Measurements from ENCODE around the gene KSR2. TPM values are rescaled to one million over a fixed set of nuclear protein-coding genes. Genes with fewer than 3 reads are reported as not detected.

Gene KSR2
- total and polyA plus RNA-seq, 4 donors = 0.09 to 1.8 (median 0.37) TPM

DNA sequence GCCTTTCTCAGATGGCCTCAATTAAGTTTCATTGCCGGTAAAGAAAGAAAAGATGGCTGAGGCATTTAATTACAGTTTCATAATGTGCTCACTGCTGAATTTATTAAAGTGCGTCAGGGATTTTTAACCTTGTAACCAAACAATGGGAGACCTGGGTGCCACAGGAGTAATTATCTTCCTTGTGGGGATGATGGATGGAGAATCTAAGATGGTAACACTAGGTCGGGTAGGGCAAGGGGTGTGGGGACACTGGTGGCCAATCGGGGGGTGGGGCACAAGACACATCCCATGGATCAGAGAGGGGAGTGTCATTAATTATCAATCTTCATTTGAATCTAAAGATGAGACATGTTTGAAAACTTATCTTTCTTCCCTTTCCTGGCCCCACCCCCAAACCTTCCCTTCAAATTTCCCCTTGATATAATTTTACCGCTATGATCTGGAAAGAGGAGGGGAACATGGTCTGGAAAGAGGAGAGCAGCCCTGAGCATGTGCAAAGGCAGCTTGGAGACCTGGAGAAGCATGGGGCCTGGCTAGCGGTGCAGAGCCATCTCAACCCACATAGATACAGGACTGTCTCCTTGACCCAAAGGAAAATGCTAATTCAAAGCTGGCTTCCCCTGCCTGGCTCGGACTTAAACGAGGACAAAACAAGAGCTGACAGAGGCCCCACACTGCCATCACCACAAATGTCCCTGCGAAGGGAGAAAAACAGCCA, 376.0 kb downstream of the KSR2 start:
- H3K36me3 ChIP-seq (ENCODE audit: control insufficient read depth in 4 of 4, insufficient read depth in 4 of 4, low read length in 4 of 4) = no peaks in the 10 kb centered on the region
- TF ChIP-seq, protein P1, sequence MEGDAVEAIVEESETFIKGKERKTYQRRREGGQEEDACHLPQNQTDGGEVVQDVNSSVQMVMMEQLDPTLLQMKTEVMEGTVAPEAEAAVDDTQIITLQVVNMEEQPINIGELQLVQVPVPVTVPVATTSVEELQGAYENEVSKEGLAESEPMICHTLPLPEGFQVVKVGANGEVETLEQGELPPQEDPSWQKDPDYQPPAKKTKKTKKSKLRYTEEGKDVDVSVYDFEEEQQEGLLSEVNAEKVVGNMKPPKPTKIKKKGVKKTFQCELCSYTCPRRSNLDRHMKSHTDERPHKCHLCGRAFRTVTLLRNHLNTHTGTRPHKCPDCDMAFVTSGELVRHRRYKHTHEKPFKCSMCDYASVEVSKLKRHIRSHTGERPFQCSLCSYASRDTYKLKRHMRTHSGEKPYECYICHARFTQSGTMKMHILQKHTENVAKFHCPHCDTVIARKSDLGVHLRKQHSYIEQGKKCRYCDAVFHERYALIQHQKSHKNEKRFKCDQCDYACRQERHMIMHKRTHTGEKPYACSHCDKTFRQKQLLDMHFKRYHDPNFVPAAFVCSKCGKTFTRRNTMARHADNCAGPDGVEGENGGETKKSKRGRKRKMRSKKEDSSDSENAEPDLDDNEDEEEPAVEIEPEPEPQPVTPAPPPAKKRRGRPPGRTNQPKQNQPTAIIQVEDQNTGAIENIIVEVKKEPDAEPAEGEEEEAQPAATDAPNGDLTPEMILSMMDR (IDR thresholded peaks at IDR 0.05; ENCODE audit: control extremely low read depth, extremely low read depth) = no peak
- H3K4me3 ChIP-seq = no peak overlapping the region
- no peak overlapping the region for H3K9ac ChIP-seq (ENCODE audit: insufficient read depth in 1 of 2, low read length in 2 of 2)
- 58 to 59% methylated on average over 9 of the region's 9 CpGs for WGBS, 2 donors
- H3K27ac ChIP-seq (ENCODE audit: low read depth in 1 of 2, low read length in 1 of 2) = no peak overlapping the region
- ATAC-seq (ENCODE audit: insufficient read depth, low FRiP score) (no peak), DNase-seq (no peak)
- H3K27me3 ChIP-seq (ENCODE audit: control insufficient read depth in 3 of 3, insufficient read depth in 3 of 3, low read length in 2 of 3) = no peaks in the 10 kb centered on the region
- no peaks in the 10 kb centered on the region for H3K4me1 ChIP-seq (ENCODE audit: control insufficient read depth in 5 of 5, insufficient read depth in 5 of 5, low read length in 5 of 5)
- peaks cover 0 to 4% (median 1%) of the 10 kb centered on the region in 4 donors for H3K9me3 ChIP-seq (ENCODE audit: control insufficient read depth in 4 of 4, insufficient read depth in 3 of 4, low read length in 3 of 4)

DNA sequence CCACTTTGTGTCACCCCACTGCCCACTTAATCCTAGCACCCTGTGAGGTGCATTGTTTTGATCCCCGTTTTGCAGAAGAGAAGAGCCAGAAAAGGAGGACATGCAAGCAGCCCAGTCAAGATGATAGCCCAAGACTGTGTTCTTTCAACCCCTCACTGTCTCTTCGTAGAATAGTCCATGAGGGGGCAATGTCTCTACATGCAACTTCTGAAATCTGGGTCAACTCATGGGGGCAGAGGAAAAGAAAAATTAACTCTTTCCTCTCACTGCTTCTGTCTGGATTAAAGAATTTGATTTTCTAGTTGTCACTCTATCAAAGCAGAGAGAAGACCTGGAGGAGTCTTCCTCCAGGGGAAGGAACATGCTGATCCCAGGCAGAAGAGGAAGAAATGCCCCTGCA, 377.8 kb downstream of the KSR2 start:
- Histone ChIP-seq H3K36me3 (ENCODE audit: control insufficient read depth in 4 of 4, insufficient read depth in 4 of 4, low read length in 4 of 4) (no peaks in the 10 kb centered on the region), H3K9me3 (ENCODE audit: control insufficient read depth in 4 of 4, insufficient read depth in 3 of 4, low read length in 3 of 4) (peaks cover 0 to 4% (median 1%) of the 10 kb centered on the region in 4 donors), H3K27me3 (ENCODE audit: control insufficient read depth in 3 of 3, insufficient read depth in 3 of 3, low read length in 2 of 3) (no peaks in the 10 kb centered on the region), H3K9ac (ENCODE audit: insufficient read depth in 1 of 2, low read length in 2 of 2) (no peak overlapping the region), H3K27ac (ENCODE audit: low read depth in 1 of 2, low read length in 1 of 2) (no peak overlapping the region), H3K4me1 (ENCODE audit: control insufficient read depth in 5 of 5, insufficient read depth in 5 of 5, low read length in 5 of 5) (no peaks in the 10 kb centered on the region), H3K4me3 (no peak overlapping the region)
- ATAC-seq (ENCODE audit: insufficient read depth, low FRiP score) (no peak), DNase-seq (no peak)
- TF ChIP-seq, protein P1 (IDR thresholded peaks at IDR 0.05; ENCODE audit: control extremely low read depth, extremely low read depth) = no peak
- 58 to 61% methylated on average over 2 of the region's 2 CpGs for WGBS, 2 donors

DNA sequence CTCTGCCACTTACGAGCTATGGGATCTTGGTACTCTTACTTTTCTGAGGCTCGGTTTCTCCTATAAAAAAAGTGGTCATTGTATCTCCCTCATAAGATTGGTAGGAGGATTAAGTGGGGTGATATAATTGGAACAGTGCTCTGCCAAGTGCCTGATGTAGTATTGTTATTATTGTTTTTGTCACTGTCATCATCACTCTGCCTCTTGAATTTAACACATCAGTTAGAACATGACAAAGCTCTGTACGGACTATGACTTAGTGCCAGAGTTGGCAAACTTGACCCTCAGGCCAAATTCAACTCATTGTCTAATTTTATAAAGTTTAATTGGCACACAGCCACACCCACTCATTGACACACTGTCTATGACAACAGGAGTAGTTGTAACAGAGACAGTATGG, 378.4 kb downstream of the KSR2 start:
- Histone ChIP-seq H3K27ac (ENCODE audit: low read depth in 1 of 2, low read length in 1 of 2) (no peak overlapping the region), H3K4me3 (no peak overlapping the region), H3K9me3 (ENCODE audit: control insufficient read depth in 4 of 4, insufficient read depth in 3 of 4, low read length in 3 of 4) (peaks cover 0 to 4% (median 1%) of the 10 kb centered on the region in 4 donors), H3K36me3 (ENCODE audit: control insufficient read depth in 4 of 4, insufficient read depth in 4 of 4, low read length in 4 of 4) (no peaks in the 10 kb centered on the region), H3K9ac (ENCODE audit: insufficient read depth in 1 of 2, low read length in 2 of 2) (no peak overlapping the region), H3K4me1 (ENCODE audit: control insufficient read depth in 5 of 5, insufficient read depth in 5 of 5, low read length in 5 of 5) (no peaks in the 10 kb centered on the region), H3K27me3 (ENCODE audit: control insufficient read depth in 3 of 3, insufficient read depth in 3 of 3, low read length in 2 of 3) (no peaks in the 10 kb centered on the region)
- ATAC-seq (ENCODE audit: insufficient read depth, low FRiP score) = no peak
- WGBS, 2 donors = 86% methylated on average over 3 of the region's 3 CpGs
- TF ChIP-seq, protein P1 (IDR thresholded peaks at IDR 0.05; ENCODE audit: control extremely low read depth, extremely low read depth) = no peak
- no peak for DNase-seq

DNA sequence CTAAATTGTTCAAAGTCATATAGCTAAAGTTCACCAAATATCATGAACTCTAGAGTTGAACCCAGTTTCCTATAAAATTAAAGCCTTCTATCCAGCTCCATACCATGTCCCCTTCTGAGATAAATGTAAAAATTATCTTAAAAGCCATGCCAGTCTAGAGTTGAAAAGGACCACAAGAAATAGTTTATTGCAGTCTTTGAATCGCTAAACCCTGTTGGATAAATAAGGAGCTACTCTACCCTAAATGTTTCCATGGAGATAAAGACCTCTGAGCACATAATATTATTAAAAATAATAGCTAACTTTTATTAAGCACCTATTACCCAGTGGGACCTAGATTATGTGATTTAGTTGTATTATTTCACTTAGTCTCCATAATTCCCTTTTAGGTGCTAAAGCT, 379.8 kb downstream of the KSR2 start:
- Histone ChIP-seq H3K36me3 (ENCODE audit: control insufficient read depth in 4 of 4, insufficient read depth in 4 of 4, low read length in 4 of 4) (no peaks in the 10 kb centered on the region), H3K4me3 (no peak overlapping the region), H3K27ac (ENCODE audit: low read depth in 1 of 2, low read length in 1 of 2) (no peak overlapping the region), H3K9me3 (ENCODE audit: control insufficient read depth in 4 of 4, insufficient read depth in 3 of 4, low read length in 3 of 4) (peaks cover 0 to 4% (median 1%) of the 10 kb centered on the region in 4 donors), H3K9ac (ENCODE audit: insufficient read depth in 1 of 2, low read length in 2 of 2) (no peak overlapping the region), H3K27me3 (ENCODE audit: control insufficient read depth in 3 of 3, insufficient read depth in 3 of 3, low read length in 2 of 3) (no peaks in the 10 kb centered on the region), H3K4me1 (ENCODE audit: control insufficient read depth in 5 of 5, insufficient read depth in 5 of 5, low read length in 5 of 5) (no peaks in the 10 kb centered on the region)
- ATAC-seq (ENCODE audit: insufficient read depth, low FRiP score) = no peak
- TF ChIP-seq, protein P1 (IDR thresholded peaks at IDR 0.05; ENCODE audit: control extremely low read depth, extremely low read depth) = no peak
- WGBS, 2 donors = 88 to 89% methylated on average over 1 of the region's 1 CpG
- no peak for DNase-seq
